HepG2 (cell line): ENCODE results near the gene ATP9A. TPM values are rescaled to one million over a fixed set of nuclear protein-coding genes. Genes with fewer than 3 reads are reported as not detected.
A peak's percentile ranks its signal among the peaks of the same experiment; 100 is the strongest.

Source experiments
- ADNP ChIP-seq: sonication (generic); formaldehyde crosslinking; IDR thresholded peaks from 2 replicates; pipeline ENCODE4 v1.4.0; 2020; ENCODE audit warnings: missing genetic modification reagents
- ATF7 ChIP-seq, 2 experiments: fragments of 450-650 bp in 1 of 2; sonication (generic) in 1 of 2; formaldehyde crosslinking in 1 of 2; IDR thresholded peaks; 2 replicates each; pipeline versions ENCODE4 v1.4.0 to v1.6.1; 2016 to 2020; ENCODE audit warnings: antibody characterized with exemption in 1 of 2, mild to moderate bottlenecking in 1 of 2, missing genetic modification reagents in 1 of 2
- ATF7-NPFF ChIP-seq: sonication (generic); formaldehyde crosslinking; IDR thresholded peaks from 2 replicates; pipeline ENCODE4 v1.8.1; 2023; ENCODE audit warnings: mild to moderate bottlenecking, low read depth, missing genetic modification reagents, moderate library complexity
- CBX1 ChIP-seq: IDR thresholded peaks from one replicate; pipeline ENCODE4 v1.6.1; 2016; ENCODE audit warnings: antibody characterized with exemption, low read depth
- CENPX ChIP-seq: sonication (generic); formaldehyde crosslinking; IDR thresholded peaks from 2 replicates; pipeline ENCODE4 v1.9.0; 2021; ENCODE audit warnings: mild to moderate bottlenecking, missing genetic modification reagents, moderate library complexity
- DNMT3B ChIP-seq: conservative IDR thresholded peaks from 2 replicates; pipeline ENCODE4 v1.6.1; 2016; ENCODE audit warnings: missing biosample characterization, control low read depth
- FOXP1 ChIP-seq, 2 experiments: fragments of 450-650 bp in 1 of 2; IDR thresholded peaks; 2 replicates each; pipeline ENCODE4 v1.6.1; 2017 to 2018; ENCODE audit warnings: antibody characterized with exemption in 1 of 2
- HMGXB4 ChIP-seq, 2 experiments: sonication (generic) in 1 of 2; formaldehyde crosslinking in 1 of 2; IDR thresholded peaks; 2 replicates each; pipeline versions ENCODE4 v1.4.0 to v1.6.1; 2018 to 2020; ENCODE audit warnings: missing genetic modification reagents in 2 of 2, borderline replicate concordance in 1 of 2, low read depth in 1 of 2, mild to moderate bottlenecking in 1 of 2, missing biosample characterization in 1 of 2
- HNRNPH1 ChIP-seq: fragments of 200-400 bp; formaldehyde crosslinking; optimal IDR thresholded peaks from 2 replicates; pipeline ENCODE3; 2017; ENCODE audit warnings: mild to moderate bottlenecking, low read depth, low read length
- MEIS2 ChIP-seq: sonication (generic); formaldehyde crosslinking; IDR thresholded peaks from 2 replicates; pipeline ENCODE4 v1.9.0; 2021; ENCODE audit warnings: mild to moderate bottlenecking, missing genetic modification reagents
- NFKBIZ ChIP-seq: IDR thresholded peaks from 2 replicates; pipeline ENCODE4 v1.6.1; 2018; ENCODE audit warnings: missing genetic modification reagents, missing compliant biosample characterization
- PHF5A ChIP-seq: IDR thresholded peaks from one replicate; pipeline ENCODE4 v1.6.1; 2018; ENCODE audit warnings: low read depth, missing genetic modification reagents; ENCODE audit not compliant: unreplicated experiment
- REST ChIP-seq, 2 experiments: IDR thresholded peaks; 2 replicates each; pipeline ENCODE4 v1.6.1; 2011 to 2012; ENCODE audit warnings: low read length in 2 of 2, borderline replicate concordance in 1 of 2, low read depth in 1 of 2, mild to moderate bottlenecking in 1 of 2, moderate library complexity in 1 of 2
- SKIL ChIP-seq: sonication (generic); formaldehyde crosslinking; IDR thresholded peaks from 2 replicates; pipeline ENCODE4 v1.8.0; 2022; ENCODE audit warnings: missing genetic modification reagents, mild to moderate bottlenecking, moderate library complexity, borderline replicate concordance
- SP5 ChIP-seq: IDR thresholded peaks from 2 replicates; pipeline ENCODE4 v1.6.1; 2016; ENCODE audit warnings: low read depth, borderline replicate concordance
- TBX2 ChIP-seq: sonication (generic); formaldehyde crosslinking; IDR thresholded peaks from 2 replicates; pipeline ENCODE4 v1.5.0; 2020; ENCODE audit warnings: missing genetic modification reagents, mild to moderate bottlenecking, borderline replicate concordance
- TCF7 ChIP-seq: sonication (generic); IDR thresholded peaks from 2 replicates; pipeline ENCODE4 v1.6.1; 2016; ENCODE audit warnings: antibody characterized with exemption, low read depth
- THAP11 ChIP-seq: IDR thresholded peaks from 2 replicates; pipeline ENCODE4 v1.6.1; 2016; ENCODE audit warnings: missing biosample characterization, missing genetic modification reagents
- ZC3H4 ChIP-seq: sonication (generic); formaldehyde crosslinking; IDR thresholded peaks from 2 replicates; pipeline ENCODE4 v1.4.0; 2020; ENCODE audit warnings: missing genetic modification reagents, borderline replicate concordance
- ZNF292 ChIP-seq: sonication (generic); formaldehyde crosslinking; IDR thresholded peaks from 2 replicates; pipeline ENCODE4 v1.8.1; 2022; ENCODE audit warnings: mild to moderate bottlenecking, low read depth, missing genetic modification reagents, borderline replicate concordance
- ZNF430 ChIP-seq: sonication (generic); formaldehyde crosslinking; IDR thresholded peaks from 2 replicates; pipeline ENCODE4 v1.9.0; 2021; ENCODE audit warnings: mild to moderate bottlenecking, missing genetic modification reagents
- polyA plus RNA-seq, 8 experiments: library from polyadenylated mRNA; depleted of rRNA in 3 of 8; stranded (reverse) in 7 of 8; unstranded in 1 of 8; fragments of >200 nt; fragmentation: Illumina TruSeq in 4 of 8; extraction: Trizol in 4 of 8; gene quantifications; 2 replicates each; pipeline versions ENCODE4 v1.2.1 to v1.2.3, GENCODE V29; 2011 to 2016; ENCODE audit warnings: low read depth in 4 of 8, missing spikeins in 1 of 8, mixed read lengths in 1 of 8; ENCODE audit not compliant: insufficient read depth in 1 of 8
- total RNA-seq, 5 experiments: library from RNA; depleted of rRNA; stranded (reverse); fragments of >200 nt; fragmentation: Illumina TruSeq; extraction: Trizol; gene quantifications; 2 replicates each; pipeline ENCODE4 v1.2.3, GENCODE V29; 2016; ENCODE audit warnings: low read depth in 1 of 5

ATP9A gene
- total and polyA plus RNA-seq, 2 of the 13 experiments (the other 11 are each of a cell fraction or from before 2014, with no cell fraction given), result 11.8 to 18.5 TPM

- TF ChIP-seq REST (IDR thresholded peaks at IDR 0.05; ENCODE audit: borderline replicate concordance in 1 of 2, low read depth in 1 of 2, low read length in 2 of 2), result no peak
- TF ChIP-seq ZNF292, result peak; percentile 79; the same call in 1 of the 2 replicates
- TF ChIP-seq ATF7 (IDR thresholded peaks at IDR 0.05), result no peak
- no peak for TF ChIP-seq ATF7 (CRISPR knock-in tag; IDR thresholded peaks at IDR 0.05)
- no peak for TF ChIP-seq FOXP1 (IDR thresholded peaks at IDR 0.05)
- no peak for TF ChIP-seq FOXP1 (CRISPR knock-in tag; IDR thresholded peaks at IDR 0.05)
- no peak for TF ChIP-seq ADNP (CRISPR knock-in tag)
- peak; percentile 31; the same call in 1 of the 2 replicates for TF ChIP-seq TBX2 (CRISPR knock-in tag)
- no peak for TF ChIP-seq ZC3H4
- TF ChIP-seq CENPX (CRISPR knock-in tag), result no peak
- no peak for TF ChIP-seq ATF7-NPFF (CRISPR knock-in tag)
- 0 out of 2 replicates have a peak, but pooled peaks have one; percentile 19 for TF ChIP-seq TCF7
- no peak for TF ChIP-seq HMGXB4 (CRISPR knock-in tag; IDR thresholded peaks at IDR 0.05; ENCODE audit: borderline replicate concordance in 1 of 2, low read depth in 1 of 2)
- no peak for TF ChIP-seq CBX1
- TF ChIP-seq THAP11, result no peak
- no peak for TF ChIP-seq SP5 (CRISPR knock-in tag)
- peak; percentile 81; the same call in 1 of the 2 replicates for TF ChIP-seq MEIS2 (CRISPR knock-in tag)
- peak; percentile 23; the same call in 1 of the 2 replicates for TF ChIP-seq ZNF430 (CRISPR knock-in tag)
- no peak for TF ChIP-seq PHF5A (CRISPR knock-in tag)
- TF ChIP-seq SKIL (CRISPR knock-in tag), result no peak
- TF ChIP-seq DNMT3B (CRISPR knock-in tag), result no peak
- TF ChIP-seq NFKBIZ (CRISPR knock-in tag), result no peak
- no peak for TF ChIP-seq HNRNPH1
These were observed 47.3 kb upstream of the ATP9A start (continued) for GRCh38 chr20:51815383-51816076.
